K562 (cell line): ENCODE measurements around the gene NFIC. TPM values are rescaled to one million over a fixed set of nuclear protein-coding genes. Genes with fewer than 3 reads are reported as not detected.

Experiments
- E2F3 ChIP-seq: fragments of 250-450 bp; sonication (Bioruptor Pico); IDR thresholded peaks from 2 replicates; pipeline ENCODE4 v1.4.0; 2020; ENCODE audit warnings: mild to moderate bottlenecking
- ELK1 ChIP-seq: sonication (generic); formaldehyde crosslinking; IDR thresholded peaks from 2 replicates; pipeline ENCODE4 v1.8.1; 2022; ENCODE audit warnings: missing genetic modification reagents
- HMGN3 ChIP-seq: IDR thresholded peaks from 2 replicates; pipeline ENCODE4 v1.6.1; 2011; ENCODE audit warnings: borderline replicate concordance, low read depth, mild to moderate bottlenecking, mixed read lengths, low read length; ENCODE audit not compliant: insufficient read length; ENCODE audit errors: extremely low read depth
- LEF1 ChIP-seq: fragments of 450-650 bp; IDR thresholded peaks from 2 replicates; pipeline ENCODE4 v1.6.1; 2016; ENCODE audit warnings: mild to moderate bottlenecking
- MGA ChIP-seq: fragments of 450-650 bp; IDR thresholded peaks from 2 replicates; pipeline ENCODE4 v1.6.1; 2016; ENCODE audit warnings: mild to moderate bottlenecking, moderate library complexity
- NR2C1 ChIP-seq, 2 experiments: fragments of 450-650 bp; IDR thresholded peaks; 2 replicates each; pipeline ENCODE4 v1.6.1; 2017; ENCODE audit warnings: mild to moderate bottlenecking in 2 of 2, antibody characterized with exemption in 1 of 2, inconsistent platforms in 1 of 2, missing compliant biosample characterization in 1 of 2, missing genetic modification characterization in 1 of 2
- PTBP1 ChIP-seq: fragments of 200-400 bp; formaldehyde crosslinking; IDR thresholded peaks from 2 replicates; pipeline ENCODE4 v1.6.1; 2017; ENCODE audit warnings: low read depth, low read length
- RAD51 ChIP-seq: fragments of 450-650 bp; IDR thresholded peaks from 2 replicates; pipeline ENCODE4 v1.7.1; 2016; ENCODE audit warnings: low read depth, mild to moderate bottlenecking, borderline replicate concordance
- THRB ChIP-seq: fragments of 450-650 bp; formaldehyde crosslinking; conservative IDR thresholded peaks from 2 replicates; pipeline ENCODE4 v1.4.0; 2022; ENCODE audit warnings: mild to moderate bottlenecking, missing genetic modification characterization
- ZNF121 ChIP-seq: sonication (generic); formaldehyde crosslinking; conservative IDR thresholded peaks from 2 replicates; pipeline ENCODE4 v1.8.0; 2022; ENCODE audit warnings: missing genetic modification reagents
- ZNF239 ChIP-seq: fragments of 250-450 bp; sonication (Bioruptor Pico); IDR thresholded peaks from 2 replicates; pipeline ENCODE4 v1.4.0; 2020; ENCODE audit warnings: mild to moderate bottlenecking
- ZNF57 ChIP-seq: fragments of 450-650 bp; formaldehyde crosslinking; IDR thresholded peaks from 2 replicates; pipeline ENCODE4 v1.4.0; 2020; ENCODE audit warnings: mild to moderate bottlenecking, moderate library complexity
- polyA plus RNA-seq, 8 experiments: library from polyadenylated mRNA; depleted of rRNA in 4 of 8; stranded (reverse) in 5 of 8; unstranded in 3 of 8; fragments of >200 nt; fragmentation: Nextera tagmentation in 2 of 8; fragmentation: Illumina TruSeq in 1 of 8; extraction: Ambion mirVana in 2 of 8; extraction: Trizol in 1 of 8; gene quantifications; 2 replicates each; pipeline versions ENCODE4 v1.2.1 to v1.2.3, GENCODE V29; 2011 to 2014; ENCODE audit warnings: inconsistent platforms in 1 of 8, missing spikeins in 1 of 8
- total RNA-seq, 7 experiments: library from RNA; depleted of rRNA in 6 of 7; stranded (reverse); fragments of >200 nt in 6 of 7; fragmentation: Illumina TruSeq in 2 of 7; extraction: Trizol in 2 of 7; gene quantifications; 2 replicates each; pipeline versions ENCODE4 v1.2.1 to v1.2.3, GENCODE V29; 2011 to 2021; ENCODE audit warnings: low replicate concordance in 1 of 7

Gene NFIC
- total and polyA plus RNA-seq, 9 of the 15 experiments (the other 6 are each of a cell fraction or from before 2014, with no cell fraction given) = 0.71 to 62.1 (median 6.9) TPM

GRCh38 chr19:3366753-3367627 is 607 bp downstream of the NFIC start (continued):
- peak; percentile 80 for TF ChIP-seq MGA
- TF ChIP-seq ZNF239 (CRISPR knock-in tag) = no peak
- no peak for TF ChIP-seq E2F3 (CRISPR knock-in tag)
- no peak for TF ChIP-seq ZNF57 (CRISPR knock-in tag)
- TF ChIP-seq HMGN3 = peak; percentile 36
- TF ChIP-seq PTBP1 = no peak
- no peak for TF ChIP-seq ELK1 (CRISPR knock-in tag)
- peak; percentile 54; the same call in 1 of the 2 replicates for TF ChIP-seq RAD51
- no peak for TF ChIP-seq ZNF121
- TF ChIP-seq LEF1 = 0 out of 2 replicates have a peak, but pooled peaks have one; percentile 44
- TF ChIP-seq THRB (CRISPR knock-in tag) = no peak
- TF ChIP-seq NR2C1 (IDR thresholded peaks at IDR 0.05) = no peak
- peak; percentile 50; the same call in 1 of the 2 replicates for TF ChIP-seq NR2C1 (tag; IDR thresholded peaks at IDR 0.05)
